Parathyroid adenoma (tissue), 2 donors: ENCODE data around the gene ADAMTS7.
"Not testable (repeated sequence)": the region's sequence is repeated elsewhere in the genome, so short reads cannot be mapped to it uniquely, and the experiment has no call there.

Source experiments
- H2AFZ ChIP-seq: fragments of 300-600 bp; sonication (generic); one replicate; pipeline ENCODE4 v1.7.0; 2017; ENCODE audit warnings: antibody characterized with exemption, mild to moderate bottlenecking
- H3K27ac ChIP-seq: fragments of 300-600 bp; sonication (generic); one replicate; pipeline ENCODE4 v1.7.0; 2017
- H3K27me3 ChIP-seq: fragments of 300-600 bp; sonication (generic); one replicate; pipeline ENCODE4 v1.7.0; 2017; ENCODE audit warnings: low read length; ENCODE audit not compliant: control insufficient read depth, insufficient read depth
- H3K36me3 ChIP-seq: fragments of 300-600 bp; sonication (generic); one replicate; pipeline ENCODE4 v1.7.0; 2017; ENCODE audit warnings: low read length; ENCODE audit not compliant: control insufficient read depth, insufficient read depth
- H3K4me1 ChIP-seq: fragments of 300-600 bp; sonication (generic); one replicate; pipeline ENCODE4 v1.7.0; 2017; ENCODE audit warnings: control low read depth
- H3K4me2 ChIP-seq: fragments of 300-600 bp; sonication (generic); one replicate; pipeline ENCODE4 v1.7.0; 2017; ENCODE audit warnings: low read length
- H3K4me3 ChIP-seq: fragments of 300-600 bp; sonication (generic); one replicate; pipeline ENCODE4 v1.7.0; 2017; ENCODE audit warnings: low read depth, low read length
- H3K79me2 ChIP-seq: fragments of 300-600 bp; sonication (generic); one replicate; pipeline ENCODE4 v1.7.0; 2017; ENCODE audit warnings: control low read depth
- H3K9ac ChIP-seq: fragments of 300-600 bp; sonication (generic); one replicate; pipeline ENCODE4 v1.7.0; 2017; ENCODE audit warnings: mild to moderate bottlenecking
- H3K9me3 ChIP-seq: fragments of 300-600 bp; sonication (generic); one replicate; pipeline ENCODE4 v1.7.0; 2017; ENCODE audit warnings: low read length; ENCODE audit not compliant: control insufficient read depth
- CTCF ChIP-seq: fragments of 300-600 bp; sonication (generic); IDR thresholded peaks from one replicate; pipeline ENCODE4 v1.7.0; 2017; ENCODE audit warnings: antibody characterized with exemption, mild to moderate bottlenecking
- donor health status: primary hyperparathyroidism.

The ADAMTS7 gene

GRCh38 chr15:78853500-78853899 is 42.2 kb upstream of the ADAMTS7 start:
- Histone ChIP-seq H3K27me3 (no peaks in the 10 kb centered on the region), H3K27ac (no peak overlapping the region), H2AFZ (no peak overlapping the region), H3K9me3 (no peaks in the 10 kb centered on the region), H3K4me3 (no peak overlapping the region), H3K4me2 (no peak overlapping the region), H3K9ac (no peak overlapping the region), H3K79me2 (no peaks in the 10 kb centered on the region), H3K36me3 (no peaks in the 10 kb centered on the region), H3K4me1 (no peaks in the 10 kb centered on the region)
- TF ChIP-seq CTCF = no peak

GRCh38 chr15:78850941-78851755 is 39.9 kb upstream of the ADAMTS7 start:
- no peak for TF ChIP-seq CTCF
- Histone ChIP-seq H3K9me3 (no peaks in the 10 kb centered on the region), H3K9ac (no peak overlapping the region), H3K4me3 (no peak overlapping the region), H3K4me1 (no peaks in the 10 kb centered on the region), H3K79me2 (no peaks in the 10 kb centered on the region), H3K4me2 (no peak overlapping the region), H3K36me3 (no peaks in the 10 kb centered on the region), H3K27ac (no peak overlapping the region), H3K27me3 (no peaks in the 10 kb centered on the region), H2AFZ (no peak overlapping the region)

- no peak for TF ChIP-seq CTCF
- Histone ChIP-seq H3K4me1 (no peaks in the 10 kb centered on the region), H3K4me3 (no peak overlapping the region), H3K36me3 (no peaks in the 10 kb centered on the region), H3K79me2 (no peaks in the 10 kb centered on the region), H3K27me3 (no peaks in the 10 kb centered on the region), H3K4me2 (no peak overlapping the region), H2AFZ (no peak overlapping the region), H3K9me3 (no peaks in the 10 kb centered on the region), H3K9ac (no peak overlapping the region), H3K27ac (no peak overlapping the region)
These were observed 39.1 kb upstream of the ADAMTS7 start for GRCh38 chr15:78850352-78850751.

- not testable (repeated sequence) for H3K27ac ChIP-seq, H3K9me3 ChIP-seq, H3K4me2 ChIP-seq, H3K27me3 ChIP-seq, H3K4me3 ChIP-seq, H2AFZ ChIP-seq, H3K4me1 ChIP-seq, H3K36me3 ChIP-seq, H3K9ac ChIP-seq, H3K79me2 ChIP-seq
These were observed 36.2 kb upstream of the ADAMTS7 start for GRCh38 chr15:78847387-78847906.

GRCh38 chr15:78846906-78847305 is 35.6 kb upstream of the ADAMTS7 start:
- H3K4me1 ChIP-seq, H3K9me3 ChIP-seq, H3K27ac ChIP-seq, H3K36me3 ChIP-seq, H2AFZ ChIP-seq, H3K4me3 ChIP-seq, H3K9ac ChIP-seq, H3K27me3 ChIP-seq, H3K79me2 ChIP-seq, H3K4me2 ChIP-seq: not testable (repeated sequence)
